WTC11 (cell line): ENCODE results near the gene CADM2. TPM values are rescaled to one million over a fixed set of nuclear protein-coding genes. Genes with fewer than 3 reads are reported as not detected.

Experiments
- ATAC-seq: fragments of 200-7000 bp; cut with Tn5 transposase; 2 replicates; pipeline ENCODE4 v1.10.0; 2021; ENCODE audit warnings: mild to moderate bottlenecking, moderate library complexity
- CTCF ChIA-PET: fragments of 300-600 bp; sonication (Branson Sonifier 250); formaldehyde crosslinking; loops from one replicate; lab custom pipeline; 2021; ENCODE audit warnings: antibody characterized with exemption; lab: Charles Lee
- POLR2A ChIA-PET: fragments of 350-600 bp; sonication (Branson Sonifier 250); formaldehyde crosslinking; loops from one replicate; lab custom pipeline; 2021; ENCODE audit warnings: antibody characterized with exemption; lab: Charles Lee
- DNase-seq: peaks from one replicate; pipeline ENCODE4 v3.0.0; 2021; ENCODE audit warnings: low spot score
- H3K27ac Mint-ChIP-seq: 2 replicates; pipeline ENCODE4 v1.8.0; 2021; ENCODE audit warnings: mixed read lengths
- H3K27me3 Mint-ChIP-seq: 2 replicates; pipeline ENCODE4 v1.8.0; 2021; ENCODE audit warnings: low read depth, mild to moderate bottlenecking, moderate library complexity, mixed read lengths
- H3K36me3 Mint-ChIP-seq: 2 replicates; pipeline ENCODE4 v1.8.0; 2021; ENCODE audit warnings: mixed read lengths
- H3K4me1 Mint-ChIP-seq: 2 replicates; pipeline ENCODE4 v1.8.0; 2022; ENCODE audit warnings: mixed read lengths
- H3K4me3 Mint-ChIP-seq: 2 replicates; pipeline ENCODE4 v1.8.0; 2021; ENCODE audit warnings: mild to moderate bottlenecking, moderate library complexity, mixed read lengths
- H3K9me3 Mint-ChIP-seq: 2 replicates; pipeline ENCODE4 v1.8.0; 2021; ENCODE audit warnings: mixed read lengths
- ATF3 ChIP-seq: sonication (generic); formaldehyde crosslinking; conservative IDR thresholded peaks from 2 replicates; pipeline ENCODE4 v1.8.1; 2022; ENCODE audit warnings: mild to moderate bottlenecking, missing genetic modification reagents
- CREM ChIP-seq: sonication (generic); formaldehyde crosslinking; IDR thresholded peaks from 2 replicates; pipeline ENCODE4 v1.8.1; 2022; ENCODE audit warnings: mild to moderate bottlenecking, missing genetic modification reagents, moderate library complexity
- E2F4 ChIP-seq: sonication (generic); formaldehyde crosslinking; IDR thresholded peaks from 2 replicates; pipeline ENCODE4 v1.8.1; 2022; ENCODE audit warnings: low read depth, mild to moderate bottlenecking, moderate library complexity, missing genetic modification reagents, borderline replicate concordance
- E2F5 ChIP-seq: sonication (generic); formaldehyde crosslinking; IDR thresholded peaks from 2 replicates; pipeline ENCODE4 v1.8.1; 2022; ENCODE audit warnings: mild to moderate bottlenecking, moderate library complexity, missing genetic modification reagents
- ELF4 ChIP-seq: sonication (generic); formaldehyde crosslinking; IDR thresholded peaks from 2 replicates; pipeline ENCODE4 v1.8.1; 2022; ENCODE audit warnings: low read depth, mild to moderate bottlenecking, moderate library complexity, missing genetic modification reagents
- FOXJ3 ChIP-seq: sonication (generic); formaldehyde crosslinking; IDR thresholded peaks from 2 replicates; pipeline ENCODE4 v1.9.0; 2021; ENCODE audit warnings: missing genetic modification reagents, mild to moderate bottlenecking, borderline replicate concordance
- GRHL2 ChIP-seq: fragments of 250-450 bp; sonication (Bioruptor Pico); IDR thresholded peaks from 2 replicates; pipeline ENCODE4 v1.8.0; 2022; ENCODE audit warnings: mild to moderate bottlenecking, moderate library complexity; ENCODE audit not compliant: insufficient replicate concordance, severe bottlenecking
- HMGA2 ChIP-seq: fragments of 250-450 bp; sonication (Bioruptor Pico); IDR thresholded peaks from 2 replicates; pipeline ENCODE4 v1.4.0; 2021; ENCODE audit warnings: mild to moderate bottlenecking, moderate library complexity
- JAZF1 ChIP-seq: fragments of 250-450 bp; sonication (Bioruptor Pico); IDR thresholded peaks from 2 replicates; pipeline ENCODE4 v1.9.0; 2021; ENCODE audit warnings: moderate library complexity, mild to moderate bottlenecking, inconsistent platforms
- JUN ChIP-seq: sonication (generic); formaldehyde crosslinking; IDR thresholded peaks from 2 replicates; pipeline ENCODE4 v1.8.0; 2023; ENCODE audit warnings: mild to moderate bottlenecking, missing genetic modification reagents
- NR2C2 ChIP-seq: sonication (generic); formaldehyde crosslinking; IDR thresholded peaks from 2 replicates; pipeline ENCODE4 v1.8.0; 2022; ENCODE audit warnings: mild to moderate bottlenecking, missing genetic modification reagents
- RELA ChIP-seq: sonication (generic); formaldehyde crosslinking; IDR thresholded peaks from 2 replicates; pipeline ENCODE4 v1.8.1; 2022; ENCODE audit warnings: missing genetic modification reagents, mild to moderate bottlenecking, borderline replicate concordance
- RORB ChIP-seq: fragments of 250-450 bp; sonication (Bioruptor Pico); IDR thresholded peaks from 2 replicates; pipeline ENCODE4 v1.9.0; 2021; ENCODE audit warnings: mild to moderate bottlenecking
- SMAD3 ChIP-seq: sonication (generic); formaldehyde crosslinking; IDR thresholded peaks from 2 replicates; pipeline ENCODE4 v1.8.0; 2022; ENCODE audit warnings: missing genetic modification reagents, mild to moderate bottlenecking, borderline replicate concordance
- SOX15 ChIP-seq: fragments of 250-450 bp; sonication (Bioruptor Pico); IDR thresholded peaks from 2 replicates; pipeline ENCODE4 v1.9.0; 2021; ENCODE audit warnings: mild to moderate bottlenecking
- TEAD1 ChIP-seq: sonication (generic); formaldehyde crosslinking; IDR thresholded peaks from 2 replicates; pipeline ENCODE4 v1.8.0; 2022; ENCODE audit warnings: mild to moderate bottlenecking, missing genetic modification reagents
- TP53 ChIP-seq: sonication (generic); formaldehyde crosslinking; IDR thresholded peaks from 2 replicates; pipeline ENCODE4 v1.8.1; 2023; ENCODE audit warnings: mild to moderate bottlenecking, missing genetic modification reagents
- ZNF263 ChIP-seq: sonication (generic); formaldehyde crosslinking; IDR thresholded peaks from 2 replicates; pipeline ENCODE4 v1.8.1; 2022; ENCODE audit warnings: low read depth, mild to moderate bottlenecking, moderate library complexity, missing genetic modification reagents
- ZNF425 ChIP-seq: fragments of 250-450 bp; sonication (Bioruptor Pico); conservative IDR thresholded peaks from 2 replicates; pipeline ENCODE4 v1.9.0; 2021; ENCODE audit warnings: mild to moderate bottlenecking
- total RNA-seq: library from RNA; stranded (reverse); gene quantifications from 3 replicates; pipeline ENCODE4 v1.2.3, GENCODE V29; 2021
- TF ChIP-seq, protein P1 (sequence below): sonication (generic); formaldehyde crosslinking; IDR thresholded peaks from 2 replicates; pipeline ENCODE4 v1.8.1; 2022; ENCODE audit warnings: missing genetic modification reagents, borderline replicate concordance
- TF ChIP-seq, protein P2 (sequence below): sonication (generic); formaldehyde crosslinking; IDR thresholded peaks from 2 replicates; pipeline ENCODE4 v1.8.0; 2023; ENCODE audit warnings: missing genetic modification reagents
- TF ChIP-seq, protein P3 (sequence below): sonication (generic); formaldehyde crosslinking; IDR thresholded peaks from 2 replicates; pipeline ENCODE4 v1.8.0; 2022; ENCODE audit warnings: mild to moderate bottlenecking, missing genetic modification reagents

CADM2 gene
- total RNA-seq, 1 experiment from 2014 or later = 18.8 TPM

DNA sequence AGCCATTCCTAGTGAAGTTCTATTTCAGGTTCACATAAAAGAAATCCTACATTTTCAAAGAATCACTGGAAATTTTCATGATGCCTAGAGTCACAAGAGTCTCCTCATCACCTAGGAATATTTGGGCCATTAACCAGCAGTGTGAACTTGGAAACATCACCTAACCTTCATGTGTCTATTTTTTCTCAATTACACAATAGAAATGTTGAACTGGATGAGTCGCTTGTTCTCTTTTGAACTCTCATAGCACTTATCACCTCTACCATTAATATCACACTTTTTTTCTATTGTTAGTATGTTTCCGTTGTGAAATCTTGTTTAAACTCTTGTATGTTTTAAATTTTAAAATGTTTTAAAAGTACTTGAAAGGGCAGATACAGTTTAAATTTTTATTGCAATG is 371.3 kb downstream of the CADM2 start (continued):
- no peak for TF ChIP-seq JUN (CRISPR knock-in tag)
- TF ChIP-seq, protein P1, sequence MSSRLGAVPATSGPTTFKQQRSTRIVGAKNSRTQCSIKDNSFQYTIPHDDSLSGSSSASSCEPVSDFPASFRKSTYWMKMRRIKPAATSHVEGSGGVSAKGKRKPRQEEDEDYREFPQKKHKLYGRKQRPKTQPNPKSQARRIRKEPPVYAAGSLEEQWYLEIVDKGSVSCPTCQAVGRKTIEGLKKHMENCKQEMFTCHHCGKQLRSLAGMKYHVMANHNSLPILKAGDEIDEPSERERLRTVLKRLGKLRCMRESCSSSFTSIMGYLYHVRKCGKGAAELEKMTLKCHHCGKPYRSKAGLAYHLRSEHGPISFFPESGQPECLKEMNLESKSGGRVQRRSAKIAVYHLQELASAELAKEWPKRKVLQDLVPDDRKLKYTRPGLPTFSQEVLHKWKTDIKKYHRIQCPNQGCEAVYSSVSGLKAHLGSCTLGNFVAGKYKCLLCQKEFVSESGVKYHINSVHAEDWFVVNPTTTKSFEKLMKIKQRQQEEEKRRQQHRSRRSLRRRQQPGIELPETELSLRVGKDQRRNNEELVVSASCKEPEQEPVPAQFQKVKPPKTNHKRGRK (CRISPR knock-in tag) = no peak

GRCh38 chr3:85337895-85338294 is 379.1 kb downstream of the CADM2 start:
- no peak for TF ChIP-seq TP53 (CRISPR knock-in tag)
- TF ChIP-seq, protein P2, sequence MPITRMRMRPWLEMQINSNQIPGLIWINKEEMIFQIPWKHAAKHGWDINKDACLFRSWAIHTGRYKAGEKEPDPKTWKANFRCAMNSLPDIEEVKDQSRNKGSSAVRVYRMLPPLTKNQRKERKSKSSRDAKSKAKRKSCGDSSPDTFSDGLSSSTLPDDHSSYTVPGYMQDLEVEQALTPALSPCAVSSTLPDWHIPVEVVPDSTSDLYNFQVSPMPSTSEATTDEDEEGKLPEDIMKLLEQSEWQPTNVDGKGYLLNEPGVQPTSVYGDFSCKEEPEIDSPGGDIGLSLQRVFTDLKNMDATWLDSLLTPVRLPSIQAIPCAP (CRISPR knock-in tag) = no peak
- TF ChIP-seq, protein P1 (CRISPR knock-in tag) = no peak
- TF ChIP-seq E2F4 (CRISPR knock-in tag) = no peak
- no peak for TF ChIP-seq ELF4
- no peak for TF ChIP-seq RELA
- TF ChIP-seq E2F5 = no peak
- TF ChIP-seq SMAD3 (CRISPR knock-in tag) = no peak
- no peak for TF ChIP-seq HMGA2 (CRISPR knock-in tag)
- no peak for TF ChIP-seq ZNF425 (CRISPR knock-in tag)
- no peak for TF ChIP-seq FOXJ3 (CRISPR knock-in tag)
- no peak for TF ChIP-seq CREM
- TF ChIP-seq GRHL2 (CRISPR knock-in tag) = no peak
- TF ChIP-seq ATF3 (CRISPR knock-in tag) = no peak
- ChIA-PET CTCF (no interaction called here), POLR2A (no interaction called here)
- H3K4me1 Mint-ChIP-seq = no peaks in the 10 kb centered on the region
- no peak overlapping the region for H3K4me3 Mint-ChIP-seq
- H3K9me3 Mint-ChIP-seq = no peaks in the 10 kb centered on the region
- H3K27ac Mint-ChIP-seq = no peak overlapping the region
- no peaks in the 10 kb centered on the region for H3K27me3 Mint-ChIP-seq
- ATAC-seq (no peak), DNase-seq (no peak)
- no peaks in the 10 kb centered on the region for H3K36me3 Mint-ChIP-seq

DNA sequence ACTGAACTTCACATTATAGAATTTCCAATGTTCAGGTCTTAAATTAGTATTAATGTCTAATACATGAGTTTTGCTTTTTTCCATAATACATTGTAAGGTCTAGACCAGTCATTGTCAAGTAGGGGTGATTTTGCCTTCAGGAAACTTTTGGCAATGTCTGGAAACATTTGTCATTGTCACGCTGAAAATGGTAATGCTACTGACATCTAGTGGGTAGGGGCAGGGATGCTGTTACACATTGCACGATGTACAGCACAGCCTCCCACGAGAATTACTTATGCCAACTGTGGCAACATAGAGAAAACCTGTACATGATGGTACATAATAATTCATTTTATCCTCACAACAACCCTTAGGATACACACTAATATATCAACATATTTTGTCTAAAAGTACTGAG is 384.1 kb downstream of the CADM2 start:
- no peaks in the 10 kb centered on the region for H3K27me3 Mint-ChIP-seq
- ChIA-PET CTCF (no interaction called here), POLR2A (no interaction called here)
- no peak overlapping the region for H3K27ac Mint-ChIP-seq
- no peak overlapping the region for H3K4me3 Mint-ChIP-seq
- DNase-seq (no peak), ATAC-seq (peak; percentile 58)
- H3K9me3 Mint-ChIP-seq = peaks cover under 1% of the 10 kb centered on the region
- H3K36me3 Mint-ChIP-seq = no peaks in the 10 kb centered on the region
- no peaks in the 10 kb centered on the region for H3K4me1 Mint-ChIP-seq
- TF ChIP-seq RORB (CRISPR knock-in tag) = no peak
- no peak for TF ChIP-seq TEAD1 (CRISPR knock-in tag)
- no peak for TF ChIP-seq NR2C2
- no peak for TF ChIP-seq SOX15
- TF ChIP-seq, protein P3, sequence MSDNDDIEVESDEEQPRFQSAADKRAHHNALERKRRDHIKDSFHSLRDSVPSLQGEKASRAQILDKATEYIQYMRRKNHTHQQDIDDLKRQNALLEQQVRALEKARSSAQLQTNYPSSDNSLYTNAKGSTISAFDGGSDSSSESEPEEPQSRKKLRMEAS (CRISPR knock-in tag) = no peak
- no peak for TF ChIP-seq JAZF1
- no peak for TF ChIP-seq ZNF263 (CRISPR knock-in tag)
- TF ChIP-seq TP53 (CRISPR knock-in tag) = no peak
